WI38 (cell line): Measurements from ENCODE around the gene SERPINB1.

Experiments
- H3K4me3 ChIP-seq: 2 replicates; pipeline ENCODE4 v1.5.1; 2011; ENCODE audit warnings: low read depth, mild to moderate bottlenecking, control low read depth, low read length
- TF ChIP-seq, protein P1 (sequence below): IDR thresholded peaks from 2 replicates; pipeline ENCODE4 v1.5.1; 2012; ENCODE audit warnings: low read depth, mild to moderate bottlenecking, control low read depth, low read length

The SERPINB1 gene

DNA sequence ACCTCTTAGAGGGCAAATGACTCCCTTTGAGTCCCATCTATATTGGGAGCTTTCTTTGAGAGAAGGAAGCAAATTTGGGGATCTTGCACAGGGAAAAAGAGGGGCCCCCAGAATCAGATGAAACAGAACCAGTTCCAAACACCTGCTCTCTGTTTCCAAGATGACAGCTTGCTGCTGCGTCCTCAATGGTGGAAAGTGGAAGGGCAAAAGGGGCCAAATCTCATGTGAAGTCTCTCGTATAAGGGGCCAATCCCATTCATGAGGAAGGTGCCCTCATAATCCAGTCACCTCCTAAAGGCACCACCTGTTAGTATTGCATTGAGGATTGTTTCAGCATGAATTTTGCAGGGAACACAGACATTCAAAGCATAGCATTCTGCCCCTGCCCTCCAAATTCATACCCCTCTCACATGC lies 483 bp upstream of the SERPINB1 start:
- peak overlapping the region; percentile 63 for H3K4me3 ChIP-seq
- TF ChIP-seq, protein P1, sequence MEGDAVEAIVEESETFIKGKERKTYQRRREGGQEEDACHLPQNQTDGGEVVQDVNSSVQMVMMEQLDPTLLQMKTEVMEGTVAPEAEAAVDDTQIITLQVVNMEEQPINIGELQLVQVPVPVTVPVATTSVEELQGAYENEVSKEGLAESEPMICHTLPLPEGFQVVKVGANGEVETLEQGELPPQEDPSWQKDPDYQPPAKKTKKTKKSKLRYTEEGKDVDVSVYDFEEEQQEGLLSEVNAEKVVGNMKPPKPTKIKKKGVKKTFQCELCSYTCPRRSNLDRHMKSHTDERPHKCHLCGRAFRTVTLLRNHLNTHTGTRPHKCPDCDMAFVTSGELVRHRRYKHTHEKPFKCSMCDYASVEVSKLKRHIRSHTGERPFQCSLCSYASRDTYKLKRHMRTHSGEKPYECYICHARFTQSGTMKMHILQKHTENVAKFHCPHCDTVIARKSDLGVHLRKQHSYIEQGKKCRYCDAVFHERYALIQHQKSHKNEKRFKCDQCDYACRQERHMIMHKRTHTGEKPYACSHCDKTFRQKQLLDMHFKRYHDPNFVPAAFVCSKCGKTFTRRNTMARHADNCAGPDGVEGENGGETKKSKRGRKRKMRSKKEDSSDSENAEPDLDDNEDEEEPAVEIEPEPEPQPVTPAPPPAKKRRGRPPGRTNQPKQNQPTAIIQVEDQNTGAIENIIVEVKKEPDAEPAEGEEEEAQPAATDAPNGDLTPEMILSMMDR, result no peak

DNA sequence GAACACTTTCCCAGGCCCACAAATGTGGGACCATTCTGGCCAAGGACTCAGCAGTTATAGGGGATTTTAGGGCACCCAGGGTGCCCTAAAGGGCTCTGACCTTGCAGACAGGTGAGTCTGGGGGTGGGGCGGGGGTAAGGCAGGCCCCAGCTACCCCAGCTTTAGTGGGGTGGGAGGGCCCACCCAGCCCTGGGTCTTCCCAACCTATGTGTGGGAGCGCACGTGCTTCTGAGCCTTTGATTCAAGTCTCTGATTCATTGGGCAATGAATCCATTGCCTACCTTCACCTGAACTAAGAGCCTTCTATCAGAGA lies 958 bp downstream of the SERPINB1 start:
- peak overlapping the region; percentile 63 for H3K4me3 ChIP-seq
- TF ChIP-seq, protein P1, result no peak

DNA sequence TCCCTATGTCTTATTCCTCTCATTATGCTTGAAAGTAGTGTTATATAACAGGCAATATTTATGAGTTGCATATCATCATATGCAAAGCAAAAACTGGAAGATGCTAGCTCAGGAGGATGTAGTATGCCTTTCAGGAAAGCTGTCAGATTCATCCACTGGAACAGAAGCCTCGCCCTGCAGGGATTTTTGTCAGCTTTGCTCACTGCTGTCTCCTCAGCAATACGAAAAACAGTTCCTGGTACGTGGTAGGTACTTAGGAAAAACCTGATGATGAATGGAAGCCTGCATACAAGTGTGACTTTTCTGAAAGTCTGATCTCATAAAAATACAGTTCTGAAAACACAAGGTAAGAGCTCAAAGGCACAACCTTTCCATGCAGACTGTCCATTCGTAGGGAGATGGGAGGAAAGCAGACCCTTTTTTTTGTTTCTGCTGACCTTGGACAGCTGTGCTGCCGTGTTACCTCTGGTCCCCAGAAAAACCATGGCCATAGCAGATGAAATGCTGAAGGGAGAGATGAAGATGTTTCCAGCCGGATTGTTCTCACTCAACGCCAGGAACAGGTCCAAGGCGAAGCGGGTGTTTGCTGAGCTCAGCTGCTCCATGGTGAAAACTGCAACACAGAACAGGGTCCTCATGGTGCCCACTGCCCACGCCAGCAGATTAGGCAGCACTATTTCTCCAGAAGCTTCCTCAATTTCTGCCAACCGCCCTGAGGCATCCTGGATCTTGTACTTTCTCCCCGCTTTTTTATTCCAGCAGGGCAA lies 1.5 kb downstream of the SERPINB1 start:
- peak overlapping the region; percentile 63 for H3K4me3 ChIP-seq
- TF ChIP-seq, protein P1, result no peak

DNA sequence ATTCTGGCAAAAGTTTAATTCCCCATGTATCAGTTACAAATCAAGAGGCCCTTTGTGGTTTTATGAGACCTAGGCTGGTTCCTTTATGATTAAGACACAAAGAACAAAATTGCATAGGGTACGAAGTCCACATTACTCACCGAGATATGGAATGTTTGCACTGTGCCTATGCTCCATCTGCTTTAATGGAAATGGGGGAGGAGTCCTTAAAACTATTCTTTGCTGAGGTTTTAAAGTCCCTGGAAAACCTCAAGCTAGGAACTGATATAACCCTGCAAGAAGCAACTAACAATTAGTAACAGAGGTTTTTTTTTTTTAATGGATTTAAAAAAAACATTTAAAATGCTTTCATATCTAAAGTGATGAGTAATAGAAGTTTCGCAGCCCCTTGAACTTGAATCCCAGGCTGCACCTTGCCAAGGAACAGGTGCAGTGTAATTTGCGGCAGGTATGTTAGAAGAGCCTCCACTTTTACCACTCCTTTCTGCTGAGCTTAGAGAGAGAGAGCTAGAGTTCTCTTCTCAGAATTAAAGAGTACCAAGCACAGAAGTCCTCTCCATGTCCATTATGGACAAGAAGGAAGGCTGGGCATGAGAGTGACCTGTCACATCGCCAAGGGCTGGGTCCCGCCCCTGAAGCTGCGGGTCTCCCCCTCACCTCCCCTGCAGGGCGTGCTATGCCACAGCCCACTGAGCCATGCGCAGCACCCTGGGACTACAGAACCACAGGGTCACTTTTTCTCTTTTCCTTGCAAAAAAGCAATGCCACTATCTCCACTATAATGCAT lies 2.3 kb downstream of the SERPINB1 start:
- no peak overlapping the region for H3K4me3 ChIP-seq
- TF ChIP-seq, protein P1, result no peak

DNA sequence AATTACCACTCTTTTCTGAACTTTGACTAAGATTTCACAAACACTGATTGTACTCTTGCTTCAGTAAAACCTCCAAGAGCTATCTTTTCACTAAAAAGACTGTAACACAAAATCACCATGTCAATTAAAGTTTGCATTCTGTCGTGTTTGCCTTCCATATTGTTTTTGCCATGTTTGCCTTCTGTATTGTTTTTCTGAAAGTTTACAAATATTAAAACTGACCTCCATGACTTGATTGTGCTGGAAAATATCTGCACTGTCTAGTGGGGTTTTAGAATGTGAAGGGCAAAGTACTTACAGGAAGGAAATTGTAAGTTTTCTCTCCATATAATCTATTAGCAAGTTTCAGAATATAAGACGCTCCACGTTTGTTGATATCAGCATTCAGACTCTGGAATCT lies 3.4 kb downstream of the SERPINB1 start:
- TF ChIP-seq, protein P1, result no peak
- no peak overlapping the region for H3K4me3 ChIP-seq

DNA sequence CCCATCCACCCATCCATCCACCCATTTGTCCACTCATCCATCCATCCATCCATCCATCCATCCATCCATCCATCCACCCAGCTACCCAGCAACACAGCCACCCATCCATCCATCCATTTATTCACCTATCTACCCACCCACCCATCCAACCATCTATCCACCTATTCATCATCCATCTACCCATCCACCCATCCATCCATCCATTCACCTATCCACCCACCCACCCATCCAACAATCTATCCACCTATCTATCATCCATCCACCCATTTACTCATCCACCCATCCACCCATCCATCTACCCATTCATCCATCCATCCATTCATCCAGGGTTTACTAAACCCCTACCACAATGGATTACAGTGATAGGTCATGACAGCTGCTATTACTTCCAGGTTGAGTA lies 7.4 kb downstream of the SERPINB1 start:
- TF ChIP-seq, protein P1, result no peak
- no peak overlapping the region for H3K4me3 ChIP-seq

DNA sequence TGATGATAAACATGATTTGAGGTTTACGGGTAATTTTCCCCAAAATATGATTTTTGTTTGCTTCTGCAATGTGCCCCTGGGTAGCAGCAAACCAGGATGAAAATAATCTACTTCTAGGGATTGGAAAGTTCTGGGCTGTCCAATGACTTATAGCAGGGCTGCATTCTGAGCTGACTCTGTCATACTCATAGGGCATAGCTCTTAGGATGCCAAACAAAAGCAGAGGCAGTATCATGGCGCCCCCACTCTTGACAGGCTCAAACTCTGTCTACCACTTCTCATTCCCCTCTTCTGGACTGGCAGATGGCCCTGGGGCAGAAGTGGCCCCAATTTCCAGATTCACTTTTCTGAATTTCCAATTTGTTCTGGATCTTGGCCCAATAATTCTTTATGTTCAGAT lies 10.3 kb downstream of the SERPINB1 start:
- no peak overlapping the region for H3K4me3 ChIP-seq
- TF ChIP-seq, protein P1, result no peak
